HCT116 (cell line): ENCODE results near the gene SORCS2. TPM values are rescaled to one million over a fixed set of nuclear protein-coding genes. Genes with fewer than 3 reads are reported as not detected.

ENCODE experiments used
- ATAC-seq: fragments of 200-7000 bp; cut with Tn5 transposase; 2 replicates; pipeline ENCODE4 v1.9.1; 2020; ENCODE audit warnings: mild to moderate bottlenecking, moderate library complexity
- BruUV-seq: library from RNA; stranded (reverse); fragments of 400-500 nt; replicated peaks from 2 replicates; lab custom pipeline; 2021; lab: Mats Ljungman, UMichigan
- CTCF ChIA-PET: fragments of 300-600 bp; sonication (Branson Sonifier 250); formaldehyde crosslinking; loops from one replicate; lab custom pipeline; 2021; ENCODE audit warnings: antibody characterized with exemption; lab: Charles Lee
- POLR2A ChIA-PET: fragments of 300-600, 350-600 bp; sonication (Branson Sonifier 250); formaldehyde crosslinking; loops from one replicate; lab custom pipeline; 2021; ENCODE audit warnings: antibody characterized with exemption; lab: Charles Lee
- RAD21 ChIA-PET, 2 experiments: fragments of 300-600 bp; sonication (Branson Sonifier 250); formaldehyde crosslinking; loops; one replicate each; lab custom pipeline; 2023; ENCODE audit warnings: low total read pairs in 2 of 2; ENCODE audit not compliant: uncharacterized antibody in 2 of 2, unreplicated experiment in 2 of 2, low non-redundant PET in 1 of 2; lab: Charles Lee
- DNase-seq: peaks from one replicate; pipeline ENCODE4 v3.0.0-alpha.2; 2010; ENCODE audit warnings: low read depth, low spot score
- H2AFZ ChIP-seq: fragments of 200-600 bp; shearing (Covaris generic), sonication (generic); 2 replicates; pipeline ENCODE4 v1.6.1; 2017; ENCODE audit warnings: low read depth, mixed run types, mixed read lengths, antibody characterized with exemption, low read length; ENCODE audit not compliant: poor library complexity, severe bottlenecking
- H3K27ac ChIP-seq: 2 replicates; pipeline ENCODE4 v1.5.1; 2012; ENCODE audit warnings: low read depth, low read length
- H3K27me3 ChIP-seq: fragments of 200-600 bp; sonication (generic); 2 replicates; pipeline ENCODE4 v1.6.1; 2016; ENCODE audit warnings: mixed run types, low read length, mixed read lengths; ENCODE audit not compliant: insufficient read depth
- H3K36me3 ChIP-seq, 2 experiments: fragments of 200-500 bp in 1 of 2; fragments of 200-600 bp in 1 of 2; sonication (Bioruptor generic) in 1 of 2; sonication (generic) in 1 of 2; 2 replicates each; pipeline versions ENCODE4 v1.5.1 to v1.6.1; 2014 to 2016; ENCODE audit warnings: low read length in 2 of 2, inconsistent platforms in 1 of 2, mixed read lengths in 1 of 2, mixed run types in 1 of 2; ENCODE audit not compliant: insufficient read depth in 2 of 2, control insufficient read depth in 1 of 2
- H3K4me1 ChIP-seq, 2 experiments: fragments of 200-600 bp in 1 of 2; sonication (generic) in 1 of 2; 2 replicates each; pipeline versions ENCODE4 v1.5.1 to v1.6.1; 2012 to 2017; ENCODE audit warnings: low read length in 2 of 2, inconsistent platforms in 1 of 2, mild to moderate bottlenecking in 1 of 2, mixed read lengths in 1 of 2, mixed run types in 1 of 2, moderate library complexity in 1 of 2; ENCODE audit not compliant: insufficient read depth in 2 of 2, control insufficient read depth in 1 of 2
- H3K4me2 ChIP-seq: fragments of 200-600 bp; sonication (generic); 2 replicates; pipeline ENCODE4 v1.6.1; 2017; ENCODE audit warnings: mixed run types, low read length, mixed read lengths
- H3K4me3 ChIP-seq, 2 experiments: fragments of 200-600 bp in 1 of 2; sonication (generic) in 1 of 2; replicated peaks in 1 of 2; 2 replicates each; pipeline ENCODE4 v1.5.1; 2011 to 2016; ENCODE audit warnings: low read length in 2 of 2, control low read depth in 1 of 2, low read depth in 1 of 2, mild to moderate bottlenecking in 1 of 2, mixed read lengths in 1 of 2, mixed run types in 1 of 2
- H3K79me2 ChIP-seq: fragments of 200-600 bp; sonication (generic); 2 replicates; pipeline ENCODE4 v1.6.1; 2017; ENCODE audit warnings: mild to moderate bottlenecking, mixed run types, low read length, moderate library complexity, mixed read lengths; ENCODE audit not compliant: insufficient read depth
- H3K9ac ChIP-seq: fragments of 200-600 bp; sonication (generic); 2 replicates; pipeline ENCODE4 v1.6.1; 2016; ENCODE audit warnings: low read length, mixed read lengths
- H3K9me2 ChIP-seq: fragments of 200-600 bp; sonication (generic), shearing (Covaris generic); 2 replicates; pipeline ENCODE4 v1.6.1; 2017; ENCODE audit warnings: mixed run types, mild to moderate bottlenecking, moderate library complexity; ENCODE audit not compliant: insufficient read depth
- H3K9me3 ChIP-seq, 2 experiments: fragments of 200-500 bp in 1 of 2; fragments of 200-600 bp in 1 of 2; sonication (Bioruptor generic) in 1 of 2; sonication (generic) in 1 of 2; 2 replicates each; pipeline ENCODE4 v1.6.1; 2014 to 2017; ENCODE audit warnings: low read length in 2 of 2, mixed read lengths in 2 of 2, inconsistent platforms in 1 of 2, low read depth in 1 of 2, mild to moderate bottlenecking in 1 of 2, mixed run types in 1 of 2, moderate library complexity in 1 of 2; ENCODE audit not compliant: control insufficient read depth in 1 of 2, insufficient read depth in 1 of 2
- H4K20me1 ChIP-seq: fragments of 200-600 bp; sonication (generic), shearing (Covaris generic); 2 replicates; pipeline ENCODE4 v1.6.1; 2017; ENCODE audit warnings: mixed run types, mild to moderate bottlenecking, moderate library complexity; ENCODE audit not compliant: insufficient read depth
- ATF3 ChIP-seq: IDR thresholded peaks from 2 replicates; pipeline ENCODE4 v1.6.1; 2012
- CBX3 ChIP-seq: IDR thresholded peaks from 2 replicates; pipeline ENCODE4 v1.6.1; 2012; ENCODE audit warnings: low read depth
- CEBPB ChIP-seq: IDR thresholded peaks from 2 replicates; pipeline ENCODE4 v1.6.1; 2012; ENCODE audit warnings: low read depth
- ELF1 ChIP-seq: IDR thresholded peaks from 2 replicates; pipeline ENCODE4 v1.6.1; 2012; ENCODE audit warnings: low read depth, borderline replicate concordance
- EZH2 ChIP-seq: fragments of 200-600 bp; sonication (generic); IDR thresholded peaks from 2 replicates; pipeline ENCODE4 v1.6.1; 2017; ENCODE audit warnings: antibody characterized with exemption, mixed run types
- EZH2phosphoT487 ChIP-seq: fragments of 200-600 bp; IDR thresholded peaks from 2 replicates; pipeline ENCODE4 v1.6.1; 2018; ENCODE audit warnings: antibody characterized with exemption, borderline replicate concordance
- FOSL1 ChIP-seq: IDR thresholded peaks from 2 replicates; pipeline ENCODE4 v1.6.1; 2012; ENCODE audit warnings: low read depth
- JUND ChIP-seq: IDR thresholded peaks from 2 replicates; pipeline ENCODE4 v1.6.1; 2012
- POLR2AphosphoS5 ChIP-seq: IDR thresholded peaks from 2 replicates; pipeline ENCODE4 v1.6.1; 2011; ENCODE audit warnings: mild to moderate bottlenecking, low read depth, low read length, moderate library complexity
- RAD21 ChIP-seq: IDR thresholded peaks from 2 replicates; pipeline ENCODE4 v1.6.1; 2012; ENCODE audit warnings: low read depth, mild to moderate bottlenecking
- SIN3A ChIP-seq: IDR thresholded peaks from 2 replicates; pipeline ENCODE4 v1.6.1; 2012; ENCODE audit warnings: low read depth
- SRF ChIP-seq: IDR thresholded peaks from 2 replicates; pipeline ENCODE4 v1.6.1; 2012; ENCODE audit warnings: low read depth
- YY1 ChIP-seq: IDR thresholded peaks from 2 replicates; pipeline ENCODE4 v1.6.1; 2011; ENCODE audit warnings: low read length, low read depth, moderate library complexity, mild to moderate bottlenecking; ENCODE audit not compliant: insufficient replicate concordance; ENCODE audit errors: extremely low read depth
- ZFX ChIP-seq: fragments of 450-650 bp; IDR thresholded peaks from 2 replicates; pipeline ENCODE4 v1.6.1; 2017
- ZNF274 ChIP-seq: fragments of 200-500 bp; sonication (Bioruptor generic); IDR thresholded peaks from 2 replicates; pipeline ENCODE4 v1.6.1; 2014; ENCODE audit warnings: mild to moderate bottlenecking, low read depth, low read length, inconsistent platforms
- intact Hi-C: fragments of 100-400 bp; cut with micrococcal nuclease; formaldehyde crosslinking; loops from 2 replicates; pipeline ENCODE4 v1.10.0; 2022
- total RNA-seq: library from RNA; stranded (reverse); gene quantifications from one replicate; pipeline ENCODE4 v1.2.1, GENCODE V29; 2021; ENCODE audit not compliant: unreplicated experiment
- TF ChIP-seq, protein P1 (sequence below): IDR thresholded peaks from 2 replicates; pipeline ENCODE4 v1.6.1; 2012
- TF ChIP-seq, protein P2 (sequence below): IDR thresholded peaks from 2 replicates; pipeline ENCODE4 v1.6.1; 2011; ENCODE audit warnings: mild to moderate bottlenecking, low read length, moderate library complexity; ENCODE audit not compliant: insufficient replicate concordance; ENCODE audit errors: extremely low read depth

Gene SORCS2
- total RNA-seq, 1 experiment from 2014 or later = 0.37 TPM

GRCh38 chr4:7348946-7349900, 156.9 kb downstream of the SORCS2 start:
- Histone ChIP-seq H3K36me3 (no peaks in the 10 kb centered on the region), H3K9ac (no peak overlapping the region), H3K79me2 (no peaks in the 10 kb centered on the region), H3K4me1 (no peaks in the 10 kb centered on the region), H4K20me1 (no peaks in the 10 kb centered on the region), H3K27ac (no peak overlapping the region), H3K4me2 (no peak overlapping the region), H3K9me3 (no peaks in the 10 kb centered on the region), H3K27me3 (peaks cover 2% of the 10 kb centered on the region; the same call in 1 of the 2 replicates)
- intact Hi-C loops = no loop called here
- DNase-seq (no peak), ATAC-seq (no peak)
- no TSS peak for BruUV-seq
- CTCF ChIA-PET = no interaction called here
- no peak for TF ChIP-seq RAD21
- TF ChIP-seq EZH2phosphoT487 = no peak
- TF ChIP-seq, protein P1, sequence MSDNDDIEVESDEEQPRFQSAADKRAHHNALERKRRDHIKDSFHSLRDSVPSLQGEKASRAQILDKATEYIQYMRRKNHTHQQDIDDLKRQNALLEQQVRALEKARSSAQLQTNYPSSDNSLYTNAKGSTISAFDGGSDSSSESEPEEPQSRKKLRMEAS = no peak
- TF ChIP-seq POLR2AphosphoS5 = no peak
- TF ChIP-seq ZFX = no peak
- TF ChIP-seq EZH2 = no peak
- no peak for TF ChIP-seq ZNF274
- no peak for TF ChIP-seq SIN3A
- no peak for TF ChIP-seq SRF
- no peak for TF ChIP-seq CBX3
- no peak for TF ChIP-seq CEBPB
- TF ChIP-seq ATF3 = no peak
- no peak for TF ChIP-seq JUND
- TF ChIP-seq FOSL1 = no peak
- TF ChIP-seq ELF1 = no peak
- no peak for TF ChIP-seq YY1
- TF ChIP-seq, protein P2, sequence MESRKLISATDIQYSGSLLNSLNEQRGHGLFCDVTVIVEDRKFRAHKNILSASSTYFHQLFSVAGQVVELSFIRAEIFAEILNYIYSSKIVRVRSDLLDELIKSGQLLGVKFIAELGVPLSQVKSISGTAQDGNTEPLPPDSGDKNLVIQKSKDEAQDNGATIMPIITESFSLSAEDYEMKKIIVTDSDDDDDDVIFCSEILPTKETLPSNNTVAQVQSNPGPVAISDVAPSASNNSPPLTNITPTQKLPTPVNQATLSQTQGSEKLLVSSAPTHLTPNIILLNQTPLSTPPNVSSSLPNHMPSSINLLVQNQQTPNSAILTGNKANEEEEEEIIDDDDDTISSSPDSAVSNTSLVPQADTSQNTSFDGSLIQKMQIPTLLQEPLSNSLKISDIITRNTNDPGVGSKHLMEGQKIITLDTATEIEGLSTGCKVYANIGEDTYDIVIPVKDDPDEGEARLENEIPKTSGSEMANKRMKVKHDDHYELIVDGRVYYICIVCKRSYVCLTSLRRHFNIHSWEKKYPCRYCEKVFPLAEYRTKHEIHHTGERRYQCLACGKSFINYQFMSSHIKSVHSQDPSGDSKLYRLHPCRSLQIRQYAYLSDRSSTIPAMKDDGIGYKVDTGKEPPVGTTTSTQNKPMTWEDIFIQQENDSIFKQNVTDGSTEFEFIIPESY = no peak
- TF ChIP-seq, all 23 proteins: peak for 0
- RAD21 ChIA-PET = no interaction called here
- Histone ChIP-seq H3K4me3 (no peak overlapping the region), H3K9me2 (no peaks in the 10 kb centered on the region), H2AFZ (no peak overlapping the region)
- POLR2A ChIA-PET = no interaction called here
